ENCODE data around the gene ODF4. TPM values are rescaled to one million over a fixed set of nuclear protein-coding genes. Genes with fewer than 3 reads are reported as not detected.

The ODF4 gene
- total and polyA plus RNA-seq, 2 donors from 2014 or later, result not detected

DNA sequence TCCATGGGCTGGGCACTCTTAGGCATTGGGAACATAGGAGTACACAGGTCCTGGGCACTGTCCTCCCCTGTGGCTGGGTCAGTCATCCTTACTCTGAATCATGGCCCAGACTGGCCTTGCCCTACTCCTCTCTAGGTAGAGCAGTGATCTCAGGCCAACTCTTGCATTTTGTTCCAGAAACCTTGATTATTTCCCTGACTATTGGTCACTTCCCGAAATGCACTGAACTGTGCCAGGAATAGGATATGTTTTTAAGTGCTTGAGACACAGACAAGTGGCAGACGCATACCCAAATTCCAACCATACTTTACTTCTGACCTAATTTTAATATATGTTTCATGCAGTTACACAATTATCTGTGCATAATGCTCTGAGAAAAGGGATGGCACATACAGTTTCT is 26.6 kb downstream of the ODF4 start:
- Histone ChIP-seq H3K4me1 (ENCODE audit: control insufficient read depth in 2 of 3, insufficient read depth in 2 of 3, low read depth in 1 of 3, low read length in 3 of 3) (peaks cover 0 to 3% (median 0%) of the 10 kb centered on the region in 3 donors), H3K9ac (ENCODE audit: low read length in 3 of 3) (no peak overlapping the region), H3K4me3 (ENCODE audit: low read length in 3 of 3) (no peak overlapping the region), H3K9me3 (ENCODE audit: control insufficient read depth in 2 of 3, insufficient read depth in 1 of 3, low read length in 3 of 3) (no peaks in the 10 kb centered on the region), H3K27me3 (ENCODE audit: control insufficient read depth, insufficient read depth, low read length) (no peaks in the 10 kb centered on the region), H3K27ac (ENCODE audit: low read depth in 2 of 2, low read length in 2 of 2) (no peak overlapping the region), H3K36me3 (ENCODE audit: control insufficient read depth in 2 of 3, insufficient read depth in 3 of 3, low read length in 3 of 3) (peaks cover 0 to 12% (median 6%) of the 10 kb centered on the region in 3 donors)
- FAIRE-seq, result no peak
- DNase-seq, result no peak
- intact Hi-C loops (cut with DNase I), result no loop called here
- TF ChIP-seq, protein P1, sequence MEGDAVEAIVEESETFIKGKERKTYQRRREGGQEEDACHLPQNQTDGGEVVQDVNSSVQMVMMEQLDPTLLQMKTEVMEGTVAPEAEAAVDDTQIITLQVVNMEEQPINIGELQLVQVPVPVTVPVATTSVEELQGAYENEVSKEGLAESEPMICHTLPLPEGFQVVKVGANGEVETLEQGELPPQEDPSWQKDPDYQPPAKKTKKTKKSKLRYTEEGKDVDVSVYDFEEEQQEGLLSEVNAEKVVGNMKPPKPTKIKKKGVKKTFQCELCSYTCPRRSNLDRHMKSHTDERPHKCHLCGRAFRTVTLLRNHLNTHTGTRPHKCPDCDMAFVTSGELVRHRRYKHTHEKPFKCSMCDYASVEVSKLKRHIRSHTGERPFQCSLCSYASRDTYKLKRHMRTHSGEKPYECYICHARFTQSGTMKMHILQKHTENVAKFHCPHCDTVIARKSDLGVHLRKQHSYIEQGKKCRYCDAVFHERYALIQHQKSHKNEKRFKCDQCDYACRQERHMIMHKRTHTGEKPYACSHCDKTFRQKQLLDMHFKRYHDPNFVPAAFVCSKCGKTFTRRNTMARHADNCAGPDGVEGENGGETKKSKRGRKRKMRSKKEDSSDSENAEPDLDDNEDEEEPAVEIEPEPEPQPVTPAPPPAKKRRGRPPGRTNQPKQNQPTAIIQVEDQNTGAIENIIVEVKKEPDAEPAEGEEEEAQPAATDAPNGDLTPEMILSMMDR (IDR thresholded peaks at IDR 0.05; ENCODE audit: borderline replicate concordance, extremely low read depth, insufficient read depth), result no peak

DNA sequence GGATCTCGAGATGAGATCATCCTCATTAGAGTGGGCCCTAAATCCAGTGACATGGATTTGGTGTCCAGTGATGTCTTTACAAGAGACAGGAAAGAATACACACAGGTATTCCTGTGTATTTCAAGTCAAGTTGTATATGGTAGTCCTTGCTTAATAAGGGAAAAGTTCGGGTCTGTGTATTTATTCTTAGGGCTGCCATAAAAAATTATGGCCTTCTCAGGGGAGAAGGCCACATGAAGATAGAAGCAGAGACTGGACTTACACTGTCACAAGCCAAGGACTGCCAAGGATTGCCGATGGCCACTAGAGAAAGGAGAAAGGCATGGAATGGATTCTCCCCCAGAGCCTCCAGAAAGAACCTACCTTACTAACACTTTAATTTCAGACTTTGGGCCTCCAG is 28.6 kb downstream of the ODF4 start:
- no peaks in the 10 kb centered on the region for H3K4me1 ChIP-seq (ENCODE audit: control insufficient read depth in 2 of 3, insufficient read depth in 2 of 3, low read depth in 1 of 3, low read length in 3 of 3)
- no peaks in the 10 kb centered on the region for H3K9me3 ChIP-seq (ENCODE audit: control insufficient read depth in 2 of 3, insufficient read depth in 1 of 3, low read length in 3 of 3)
- peaks cover 0 to 12% (median 6%) of the 10 kb centered on the region in 3 donors for H3K36me3 ChIP-seq (ENCODE audit: control insufficient read depth in 2 of 3, insufficient read depth in 3 of 3, low read length in 3 of 3)
- no peak for FAIRE-seq
- H3K27me3 ChIP-seq (ENCODE audit: control insufficient read depth, insufficient read depth, low read length), result no peaks in the 10 kb centered on the region
- DNase-seq, result no peak
- TF ChIP-seq, protein P1 (IDR thresholded peaks at IDR 0.05; ENCODE audit: borderline replicate concordance, extremely low read depth, insufficient read depth), result no peak
- H3K4me3 ChIP-seq (ENCODE audit: low read length in 3 of 3), result no peak overlapping the region
- intact Hi-C loops (cut with DNase I), result no loop called here
- H3K9ac ChIP-seq (ENCODE audit: low read length in 3 of 3), result no peak overlapping the region
- H3K27ac ChIP-seq (ENCODE audit: low read depth in 2 of 2, low read length in 2 of 2), result no peak overlapping the region

DNA sequence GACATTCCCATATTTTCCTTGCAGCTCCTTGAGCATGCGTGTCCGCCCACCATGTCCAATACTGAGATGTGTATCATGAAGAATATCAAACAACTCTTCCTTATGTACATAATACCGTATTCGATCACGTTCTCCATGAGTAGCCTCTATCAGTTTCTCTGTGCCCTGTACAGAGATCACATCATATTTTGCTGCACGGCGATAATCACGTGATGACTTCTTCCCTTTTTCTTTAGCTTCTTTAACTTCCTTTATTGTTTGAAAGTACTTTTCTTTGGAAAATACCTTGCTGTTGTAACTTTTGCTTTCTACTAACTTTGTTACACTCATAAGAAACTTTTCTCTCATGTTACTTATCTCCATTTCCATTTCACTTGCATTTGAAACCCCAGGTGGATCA is 30.3 kb downstream of the ODF4 start:
- TF ChIP-seq, protein P1 (IDR thresholded peaks at IDR 0.05; ENCODE audit: borderline replicate concordance, extremely low read depth, insufficient read depth), result no peak
- intact Hi-C loops (cut with DNase I), result no loop called here
- no peaks in the 10 kb centered on the region for H3K9me3 ChIP-seq (ENCODE audit: control insufficient read depth in 2 of 3, insufficient read depth in 1 of 3, low read length in 3 of 3)

DNA sequence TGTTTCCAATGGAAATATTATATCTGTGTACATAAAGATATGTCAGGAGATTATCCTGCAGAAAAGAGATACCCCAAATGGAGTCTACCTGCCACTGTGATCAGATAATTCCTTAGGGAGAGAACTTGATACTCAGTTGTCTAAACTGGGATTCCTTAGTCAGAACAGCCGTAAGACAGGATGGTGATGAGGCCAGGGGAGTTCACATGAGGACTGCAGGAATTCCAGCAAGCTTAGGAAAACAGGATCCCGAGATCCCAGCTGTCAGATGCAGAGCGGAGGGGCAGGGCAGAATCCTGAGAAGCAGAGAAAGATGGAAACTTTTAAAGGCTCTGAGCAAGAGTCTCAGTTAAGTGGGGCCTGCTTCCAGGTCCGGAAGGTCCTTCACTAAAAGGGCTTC is 32.1 kb downstream of the ODF4 start:
- H3K27ac ChIP-seq (ENCODE audit: low read depth in 2 of 2, low read length in 2 of 2), result no peak overlapping the region
- TF ChIP-seq, protein P1 (IDR thresholded peaks at IDR 0.05; ENCODE audit: borderline replicate concordance, extremely low read depth, insufficient read depth), result no peak
- H3K4me3 ChIP-seq (ENCODE audit: low read length in 3 of 3), result no peak overlapping the region
- H3K27me3 ChIP-seq (ENCODE audit: control insufficient read depth, insufficient read depth, low read length), result no peaks in the 10 kb centered on the region
- H3K9me3 ChIP-seq (ENCODE audit: control insufficient read depth in 2 of 3, insufficient read depth in 1 of 3, low read length in 3 of 3), result no peaks in the 10 kb centered on the region
- intact Hi-C loops (cut with DNase I), result no loop called here
- FAIRE-seq (no peak), DNase-seq (no peak)
- H3K36me3 ChIP-seq (ENCODE audit: control insufficient read depth in 2 of 3, insufficient read depth in 3 of 3, low read length in 3 of 3), result peaks cover 0 to 12% (median 6%) of the 10 kb centered on the region in 3 donors
- H3K9ac ChIP-seq (ENCODE audit: low read length in 3 of 3), result no peak overlapping the region
- peaks cover 0 to 4% (median 2%) of the 10 kb centered on the region in 3 donors for H3K4me1 ChIP-seq (ENCODE audit: control insufficient read depth in 2 of 3, insufficient read depth in 2 of 3, low read depth in 1 of 3, low read length in 3 of 3)

More for the DNA sequence above, 30.3 kb downstream of the ODF4 start:
- H3K4me1 ChIP-seq (ENCODE audit: control insufficient read depth in 2 of 3, insufficient read depth in 2 of 3, low read depth in 1 of 3, low read length in 3 of 3), result no peaks in the 10 kb centered on the region
- DNase-seq, result no peak
- no peak overlapping the region for H3K4me3 ChIP-seq (ENCODE audit: low read length in 3 of 3)
- FAIRE-seq, result no peak
- peaks cover 0 to 12% (median 6%) of the 10 kb centered on the region in 3 donors for H3K36me3 ChIP-seq (ENCODE audit: control insufficient read depth in 2 of 3, insufficient read depth in 3 of 3, low read length in 3 of 3)
- H3K27me3 ChIP-seq (ENCODE audit: control insufficient read depth, insufficient read depth, low read length), result no peaks in the 10 kb centered on the region
- H3K9ac ChIP-seq (ENCODE audit: low read length in 3 of 3), result no peak overlapping the region
- H3K27ac ChIP-seq (ENCODE audit: low read depth in 2 of 2, low read length in 2 of 2), result no peak overlapping the region
